ENCODE data around the gene STX16. TPM values are rescaled to one million over a fixed set of nuclear protein-coding genes. Genes with fewer than 3 reads are reported as not detected.

The STX16 gene
- total and polyA plus RNA-seq, 2 of the 13 experiments (the other 11 are each of a cell fraction or from before 2014, with no cell fraction given): 28.0 to 72.7 TPM

DNA sequence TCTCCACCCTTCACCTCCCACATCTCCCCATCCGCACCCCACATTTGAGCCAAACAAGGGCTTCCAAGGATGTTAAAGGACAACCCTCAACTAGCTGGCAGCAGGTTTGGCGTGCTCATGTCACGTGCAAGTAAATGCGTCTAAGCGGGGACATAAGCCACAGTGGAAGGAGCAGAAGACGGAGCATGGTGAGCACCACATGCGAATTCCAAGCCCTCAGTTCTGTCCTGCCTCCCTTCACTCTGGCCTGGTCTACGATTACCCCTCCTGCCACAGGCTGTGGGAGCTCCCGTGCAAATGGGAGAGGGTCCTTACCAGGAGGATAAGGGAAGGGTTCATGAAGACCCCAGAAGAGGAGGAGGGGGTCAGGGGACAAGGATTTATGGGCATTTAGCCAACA lies 44.9 kb upstream of the STX16 start:
- no peak for TF ChIP-seq SALL1 (CRISPR knock-in tag; IDR thresholded peaks at IDR 0.05)
- no peak for TF ChIP-seq ZNF564 (CRISPR knock-in tag; IDR thresholded peaks at IDR 0.05)
- TF ChIP-seq ZNF24 (IDR thresholded peaks at IDR 0.05): no peak
- no peak for TF ChIP-seq ZNF451 (CRISPR knock-in tag; IDR thresholded peaks at IDR 0.05)
- no peak for TF ChIP-seq HCFC1 (IDR thresholded peaks at IDR 0.05; ENCODE audit: low read depth, low read length)
- TF ChIP-seq, protein P1, sequence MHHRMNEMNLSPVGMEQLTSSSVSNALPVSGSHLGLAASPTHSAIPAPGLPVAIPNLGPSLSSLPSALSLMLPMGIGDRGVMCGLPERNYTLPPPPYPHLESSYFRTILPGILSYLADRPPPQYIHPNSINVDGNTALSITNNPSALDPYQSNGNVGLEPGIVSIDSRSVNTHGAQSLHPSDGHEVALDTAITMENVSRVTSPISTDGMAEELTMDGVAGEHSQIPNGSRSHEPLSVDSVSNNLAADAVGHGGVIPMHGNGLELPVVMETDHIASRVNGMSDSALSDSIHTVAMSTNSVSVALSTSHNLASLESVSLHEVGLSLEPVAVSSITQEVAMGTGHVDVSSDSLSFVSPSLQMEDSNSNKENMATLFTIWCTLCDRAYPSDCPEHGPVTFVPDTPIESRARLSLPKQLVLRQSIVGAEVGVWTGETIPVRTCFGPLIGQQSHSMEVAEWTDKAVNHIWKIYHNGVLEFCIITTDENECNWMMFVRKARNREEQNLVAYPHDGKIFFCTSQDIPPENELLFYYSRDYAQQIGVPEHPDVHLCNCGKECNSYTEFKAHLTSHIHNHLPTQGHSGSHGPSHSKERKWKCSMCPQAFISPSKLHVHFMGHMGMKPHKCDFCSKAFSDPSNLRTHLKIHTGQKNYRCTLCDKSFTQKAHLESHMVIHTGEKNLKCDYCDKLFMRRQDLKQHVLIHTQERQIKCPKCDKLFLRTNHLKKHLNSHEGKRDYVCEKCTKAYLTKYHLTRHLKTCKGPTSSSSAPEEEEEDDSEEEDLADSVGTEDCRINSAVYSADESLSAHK (CRISPR knock-in tag; IDR thresholded peaks at IDR 0.05; ENCODE audit: borderline replicate concordance): no peak
- TF ChIP-seq ZNF619 (CRISPR knock-in tag; IDR thresholded peaks at IDR 0.05): no peak
- TF ChIP-seq SNRNP70 (IDR thresholded peaks at IDR 0.05; ENCODE audit: low read depth, low read length): no peak
- no peak for TF ChIP-seq ZNF234 (CRISPR knock-in tag; conservative IDR thresholded peaks at IDR 0.05)
- TF ChIP-seq, protein P2, sequence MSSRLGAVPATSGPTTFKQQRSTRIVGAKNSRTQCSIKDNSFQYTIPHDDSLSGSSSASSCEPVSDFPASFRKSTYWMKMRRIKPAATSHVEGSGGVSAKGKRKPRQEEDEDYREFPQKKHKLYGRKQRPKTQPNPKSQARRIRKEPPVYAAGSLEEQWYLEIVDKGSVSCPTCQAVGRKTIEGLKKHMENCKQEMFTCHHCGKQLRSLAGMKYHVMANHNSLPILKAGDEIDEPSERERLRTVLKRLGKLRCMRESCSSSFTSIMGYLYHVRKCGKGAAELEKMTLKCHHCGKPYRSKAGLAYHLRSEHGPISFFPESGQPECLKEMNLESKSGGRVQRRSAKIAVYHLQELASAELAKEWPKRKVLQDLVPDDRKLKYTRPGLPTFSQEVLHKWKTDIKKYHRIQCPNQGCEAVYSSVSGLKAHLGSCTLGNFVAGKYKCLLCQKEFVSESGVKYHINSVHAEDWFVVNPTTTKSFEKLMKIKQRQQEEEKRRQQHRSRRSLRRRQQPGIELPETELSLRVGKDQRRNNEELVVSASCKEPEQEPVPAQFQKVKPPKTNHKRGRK (CRISPR knock-in tag; IDR thresholded peaks at IDR 0.05): no peak
- no peak for TF ChIP-seq HDAC6 (IDR thresholded peaks at IDR 0.05; ENCODE audit: low read depth, low read length)
- POLR2A ChIA-PET: no interaction called here
- FAIRE-seq: no peak
- no peak overlapping the region for H3K4me3 ChIP-seq (replicated peaks in 1 of 3; ENCODE audit: insufficient read depth in 1 of 3, low read depth in 2 of 3, low read length in 3 of 3)
- no peaks in the 10 kb centered on the region for H3K36me3 ChIP-seq (replicated peaks in 1 of 2; ENCODE audit: control insufficient read depth in 1 of 2, insufficient read depth in 2 of 2, low read length in 2 of 2)
- no peak for DNase-seq (ENCODE audit: low spot score)
- no peak for ATAC-seq
- CTCF ChIA-PET (ENCODE audit: low intra/inter-chr PET ratio, low total read pairs): no interaction called here
- H3K4me1 ChIP-seq (ENCODE audit: insufficient read depth, low read length): no peaks in the 10 kb centered on the region
- no peaks in the 10 kb centered on the region for H3K9me3 ChIP-seq (ENCODE audit: low read length)
- H3K27me3 ChIP-seq (ENCODE audit: control insufficient read depth in 1 of 2, insufficient read depth in 2 of 2, low read length in 2 of 2): peaks cover 38 to 92% of the 10 kb centered on the region in 2 experiments
- no peak overlapping the region for H3K4me2 ChIP-seq (ENCODE audit: low read depth, low read length)
- no peak overlapping the region for H2AFZ ChIP-seq (ENCODE audit: low read length)
- no peak overlapping the region for H3K9ac ChIP-seq (ENCODE audit: insufficient read depth, low read depth, low read length)
- H3K27ac ChIP-seq (ENCODE audit: extremely low read length, insufficient read depth, low read length): no peak overlapping the region
- H3K79me2 ChIP-seq (ENCODE audit: insufficient read depth, low read length): no peaks in the 10 kb centered on the region
- intact Hi-C loops (cut with micrococcal nuclease; ENCODE audit: unreplicated experiment): no loop called here
- H4K20me1 ChIP-seq (ENCODE audit: insufficient read depth, low read length): no peaks in the 10 kb centered on the region
- in situ Hi-C loops (cut with HindIII; ENCODE audit: extremely low pct_ligation_motif_present, low pct_unique_long_range_greater_than_20kb): no loop called here
- BruUV-seq (replicated peaks): no TSS peak
- 27% methylated on average over 9 of the region's 9 CpGs for WGBS (ENCODE audit: low lambda C conversion rate)
